GM23248 (cell line): ENCODE results near the gene SLC43A2. TPM values are rescaled to one million over a fixed set of nuclear protein-coding genes. Genes with fewer than 3 reads are reported as not detected.
"Not testable (repeated sequence)": the region's sequence is repeated elsewhere in the genome, so short reads cannot be mapped to it uniquely, and the experiment has no call there.

Experiments used
- DNase-seq: peaks from one replicate; pipeline ENCODE4 v3.0.0-alpha.2; 2015
- H2AFZ ChIP-seq: fragments of 200-600 bp; sonication (generic); 2 replicates; pipeline ENCODE4 v1.6.1; 2016; ENCODE audit warnings: antibody characterized with exemption
- H3F3A ChIP-seq: fragments of 200-600 bp; sonication (generic); 2 replicates; pipeline ENCODE4 v1.6.1; 2016; ENCODE audit warnings: mild to moderate bottlenecking, antibody characterized with exemption, mixed run types; ENCODE audit not compliant: insufficient read depth
- H3K27ac ChIP-seq: fragments of 200-600 bp; sonication (generic); 2 replicates; pipeline ENCODE4 v1.5.1; 2016; ENCODE audit warnings: mild to moderate bottlenecking
- H3K27me3 ChIP-seq: fragments of 200-600 bp; sonication (generic); replicated peaks from 2 replicates; pipeline ENCODE4 v1.6.1; 2016; ENCODE audit warnings: mild to moderate bottlenecking; ENCODE audit not compliant: insufficient read depth
- H3K36me3 ChIP-seq: fragments of 200-600 bp; sonication (generic); 2 replicates; pipeline ENCODE4 v1.6.1; 2016; ENCODE audit warnings: low read depth, mild to moderate bottlenecking
- H3K4me1 ChIP-seq: fragments of 200-600 bp; sonication (generic); 2 replicates; pipeline ENCODE4 v1.6.1; 2016; ENCODE audit warnings: mild to moderate bottlenecking; ENCODE audit not compliant: insufficient read depth
- H3K4me2 ChIP-seq: fragments of 200-600 bp; sonication (generic); one replicate; pipeline ENCODE4 v1.6.1; 2016; ENCODE audit warnings: mild to moderate bottlenecking; ENCODE audit not compliant: unreplicated experiment
- H3K4me3 ChIP-seq: fragments of 200-600 bp; sonication (generic); 2 replicates; pipeline ENCODE4 v1.5.1; 2016; ENCODE audit warnings: mild to moderate bottlenecking
- H3K79me2 ChIP-seq: fragments of 200-600 bp; sonication (generic); 2 replicates; pipeline ENCODE4 v1.6.1; 2016; ENCODE audit warnings: mild to moderate bottlenecking; ENCODE audit not compliant: insufficient read depth
- H3K9ac ChIP-seq: fragments of 200-600 bp; sonication (generic); 2 replicates; pipeline ENCODE4 v1.6.1; 2016; ENCODE audit warnings: mild to moderate bottlenecking
- H3K9me2 ChIP-seq: fragments of 200-600 bp; sonication (generic); 2 replicates; pipeline ENCODE4 v1.6.1; 2016; ENCODE audit warnings: mixed run types, mild to moderate bottlenecking, moderate library complexity; ENCODE audit not compliant: insufficient read depth
- H3K9me3 ChIP-seq: fragments of 200-600 bp; sonication (generic); one replicate; pipeline ENCODE4 v1.6.1; 2017; ENCODE audit warnings: low read depth
- H4K20me1 ChIP-seq: fragments of 200-600 bp; sonication (generic); 2 replicates; pipeline ENCODE4 v1.6.0; 2016; ENCODE audit not compliant: insufficient read depth
- EZH2 ChIP-seq: fragments of 200-600 bp; sonication (generic); IDR thresholded peaks from 2 replicates; pipeline ENCODE4 v1.6.1; 2018; ENCODE audit warnings: antibody characterized with exemption, mild to moderate bottlenecking; ENCODE audit not compliant: insufficient read depth, poor library complexity, severe bottlenecking
- EZH2phosphoT487 ChIP-seq: fragments of 200-600 bp; sonication (generic); IDR thresholded peaks from 2 replicates; pipeline ENCODE4 v1.6.1; 2018; ENCODE audit warnings: antibody characterized with exemption, moderate library complexity, mild to moderate bottlenecking, low read depth; ENCODE audit not compliant: insufficient read depth
- WGBS, 2 experiments: methylation state at CpG; one replicate each; pipeline ENCODE4 v1.1.6; 2015 to 2017; ENCODE audit warnings: low lambda C conversion rate in 2 of 2, low coverage in 1 of 2; ENCODE audit errors: missing lambda C conversion rate in 2 of 2; 5-methylcytosine and 5-hydroxymethylcytosine counted together
- in situ Hi-C: fragments of 300-500 bp; cut with MboI; formaldehyde crosslinking; loops from 2 replicates; pipeline ENCODE4 v1.15.0; 2020
- polyA plus RNA-seq: library from polyadenylated mRNA; unstranded; fragments of >200 nt; fragmentation: Nextera tagmentation; extraction: Ambion mirVana; gene quantifications from 2 replicates; pipeline ENCODE4 v1.2.1, GENCODE V29; 2016
- total RNA-seq: library from RNA; depleted of rRNA; stranded (reverse); fragments of >200 nt; shearing (Covaris generic); gene quantifications from 2 replicates; pipeline ENCODE4 v1.2.3, GENCODE V29; 2014

The SLC43A2 gene
- total and polyA plus RNA-seq, 2 experiments from 2014 or later: 6.0 to 8.6 TPM

- H3K9me2 ChIP-seq: no peaks in the 10 kb centered on the region
- 88 to 91% methylated on average over 12 of the region's 12 CpGs for WGBS, 2 experiments
- no peak for DNase-seq
- no peak overlapping the region for H3K4me2 ChIP-seq
- no peak overlapping the region for H3K9ac ChIP-seq
- peaks cover 75% of the 10 kb centered on the region for H3K36me3 ChIP-seq
- no peak for TF ChIP-seq EZH2phosphoT487
- no peak for TF ChIP-seq EZH2
- no peaks in the 10 kb centered on the region for H3K4me1 ChIP-seq
- H3K27me3 ChIP-seq: no peaks in the 10 kb centered on the region
- H2AFZ ChIP-seq: no peak overlapping the region
- in situ Hi-C loops: no loop called here
- H3K79me2 ChIP-seq: peaks cover 51% of the 10 kb centered on the region
- H3F3A ChIP-seq: peaks cover 10% of the 10 kb centered on the region; the same call in 1 of the 2 replicates
- no peaks in the 10 kb centered on the region for H3K9me3 ChIP-seq
- H3K4me3 ChIP-seq: no peak overlapping the region
- H4K20me1 ChIP-seq: no peaks in the 10 kb centered on the region; the same call in 1 of the 2 replicates
- no peak overlapping the region for H3K27ac ChIP-seq
These were observed 32.4 kb upstream of the SLC43A2 start for GRCh38 chr17:1661045-1661444.

DNA sequence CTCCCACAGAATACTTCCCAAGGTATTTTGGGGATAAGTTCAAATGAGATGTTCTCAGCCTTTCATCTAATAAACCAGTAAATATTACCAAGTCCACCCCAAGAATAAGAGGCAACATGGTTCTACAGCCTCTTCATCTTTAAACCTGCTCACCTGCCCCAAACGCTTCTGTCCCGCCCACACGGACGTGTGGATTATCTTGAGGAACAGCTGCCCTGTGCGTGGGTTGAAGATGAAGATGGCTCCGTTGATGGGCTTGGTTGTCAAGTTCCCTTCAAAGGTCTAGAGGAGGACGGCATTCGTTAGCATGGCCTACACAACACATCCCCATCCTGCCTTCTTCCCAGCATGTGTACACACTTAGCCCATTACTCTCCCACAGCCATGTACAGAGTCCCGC is 29.5 kb upstream of the SLC43A2 start:
- Histone ChIP-seq H3K4me2 (no peak overlapping the region), H4K20me1 (no peaks in the 10 kb centered on the region; the same call in 1 of the 2 replicates), H3K9me3 (no peaks in the 10 kb centered on the region), H3K9ac (no peak overlapping the region), H3K4me3 (no peak overlapping the region), H3K79me2 (peaks cover 21% of the 10 kb centered on the region), H3K9me2 (no peaks in the 10 kb centered on the region), H3K27me3 (no peaks in the 10 kb centered on the region), H3K36me3 (peaks cover 87% of the 10 kb centered on the region), H3F3A (peaks cover 36% of the 10 kb centered on the region), H3K4me1 (no peaks in the 10 kb centered on the region), H2AFZ (no peak overlapping the region), H3K27ac (no peak overlapping the region)
- DNase-seq: no peak
- TF ChIP-seq EZH2 (no peak), EZH2phosphoT487 (no peak)
- in situ Hi-C loops: no loop called here
- WGBS, 2 experiments: 95 to 96% methylated on average over 9 of the region's 9 CpGs

- Histone ChIP-seq H3K4me3 (no peak overlapping the region), H3K79me2 (no peaks in the 10 kb centered on the region), H3F3A (peaks cover 66% of the 10 kb centered on the region), H3K9me2 (no peaks in the 10 kb centered on the region), H3K4me1 (peaks cover 7% of the 10 kb centered on the region; the same call in 1 of the 2 replicates), H3K4me2 (no peak overlapping the region), H3K9me3 (no peaks in the 10 kb centered on the region), H3K36me3 (peaks cover 66% of the 10 kb centered on the region), H3K27me3 (no peaks in the 10 kb centered on the region), H3K9ac (no peak overlapping the region), H4K20me1 (no peaks in the 10 kb centered on the region), H3K27ac (no peak overlapping the region), H2AFZ (no peak overlapping the region)
- DNase-seq: no peak
- WGBS, 2 experiments: 89 to 90% methylated on average over 14 of the region's 14 CpGs
- TF ChIP-seq EZH2phosphoT487 (no peak), EZH2 (no peak)
- in situ Hi-C loops: no loop called here
These were observed 25.1 kb upstream of the SLC43A2 start for GRCh38 chr17:1653735-1654134.

DNA sequence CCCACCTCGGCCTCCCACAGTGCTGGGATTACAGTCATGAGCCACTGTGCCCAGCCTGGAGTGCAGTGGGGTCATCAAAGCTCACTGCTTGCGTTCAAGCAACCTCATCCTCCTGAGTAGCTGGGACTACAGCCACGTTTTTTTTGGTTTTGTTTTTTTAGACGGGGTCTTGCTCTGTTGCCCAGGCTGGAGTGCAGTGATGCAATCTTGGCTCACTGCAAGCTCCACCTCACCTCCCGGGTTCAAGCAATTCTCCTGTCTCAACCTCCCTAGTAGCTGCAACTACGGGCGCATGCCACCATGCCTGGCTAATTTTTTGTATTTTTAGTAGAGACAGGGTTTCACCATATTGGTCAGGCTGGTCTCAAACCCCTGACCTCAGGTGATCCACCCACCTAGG is 24.2 kb upstream of the SLC43A2 start:
- H3K9me2 ChIP-seq, H3K4me1 ChIP-seq, H3K4me2 ChIP-seq, H3K4me3 ChIP-seq, H3K79me2 ChIP-seq, DNase-seq, in situ Hi-C loops, H3K27ac ChIP-seq, H3K9me3 ChIP-seq, H4K20me1 ChIP-seq, H3K9ac ChIP-seq, H2AFZ ChIP-seq, H3K27me3 ChIP-seq: not testable (repeated sequence)
- H3K36me3 ChIP-seq: peaks cover 57% of the 10 kb centered on the region
- 85 to 89% methylated on average over 7 of the region's 7 CpGs for whole genome bisulfite sequencing, 2 experiments
- H3F3A ChIP-seq: peaks cover 66% of the 10 kb centered on the region

- no peak overlapping the region for H3K27ac ChIP-seq
- H3F3A ChIP-seq: peaks cover 61% of the 10 kb centered on the region
- H3K4me3 ChIP-seq: no peak overlapping the region
- no peak overlapping the region for H3K9ac ChIP-seq
- TF ChIP-seq EZH2 (no peak), EZH2phosphoT487 (no peak)
- H3K9me3 ChIP-seq: no peaks in the 10 kb centered on the region
- H3K4me2 ChIP-seq: no peak overlapping the region
- H3K79me2 ChIP-seq: no peaks in the 10 kb centered on the region
- H3K9me2 ChIP-seq: no peaks in the 10 kb centered on the region
- H4K20me1 ChIP-seq: no peaks in the 10 kb centered on the region
- in situ Hi-C loops: no loop called here
- H3K27me3 ChIP-seq: no peaks in the 10 kb centered on the region
- no peak for DNase-seq
- H3K4me1 ChIP-seq: peaks cover 7% of the 10 kb centered on the region; the same call in 1 of the 2 replicates
- H2AFZ ChIP-seq: no peak overlapping the region
- WGBS, 2 experiments: 82 to 95% methylated on average over 4 of the region's 4 CpGs
- peaks cover 48% of the 10 kb centered on the region for H3K36me3 ChIP-seq
These were observed 22.9 kb upstream of the SLC43A2 start for GRCh38 chr17:1651559-1651844.
